NCI-H69 (cell line): Measurements from ENCODE around the gene VDAC1.

ENCODE experiments used
- DNase-seq: peaks from one replicate; lab custom pipeline; 2025; lab: John Stamatoyannopoulos, UW

VDAC1 gene

DNA sequence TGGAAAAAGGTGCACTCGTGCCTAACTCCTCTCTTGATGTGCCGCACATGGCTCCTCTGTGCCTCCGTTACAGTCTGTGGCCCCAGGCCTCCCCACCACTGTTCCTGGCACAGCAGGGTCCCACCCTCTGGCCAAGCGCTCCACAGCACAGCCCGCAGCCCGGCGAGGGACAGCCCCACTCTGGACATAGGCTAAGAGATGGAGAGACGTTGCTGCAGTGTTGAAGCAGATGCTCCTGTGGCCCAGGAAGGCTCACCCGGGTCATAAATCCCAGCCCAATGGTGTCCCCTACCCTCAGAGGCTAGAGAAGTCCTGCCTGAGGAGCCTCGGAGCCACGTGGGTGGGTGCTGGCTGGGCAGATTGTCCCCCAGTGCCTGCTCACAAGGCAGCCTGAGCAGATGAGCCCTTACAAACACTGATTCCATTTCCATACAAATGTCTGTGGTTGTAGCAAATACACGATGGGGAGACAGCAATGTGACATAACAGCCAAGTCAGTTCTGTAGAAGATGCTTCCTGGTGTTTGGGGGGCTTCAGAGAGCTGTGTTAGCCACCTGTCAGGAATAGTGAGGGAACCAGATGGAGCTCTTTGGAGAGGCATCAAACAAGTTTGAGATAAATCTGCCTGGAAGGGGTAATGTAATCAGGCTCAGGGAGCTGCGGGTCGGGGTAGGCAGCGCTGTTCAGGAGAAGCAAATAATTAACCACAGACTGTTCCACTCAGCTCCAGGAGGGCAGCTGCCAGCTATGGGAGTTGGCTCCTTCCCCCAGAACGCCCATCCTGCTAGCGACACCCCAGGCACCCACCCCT, 78.1 kb downstream of the VDAC1 start:
- peak; percentile 89 for DNase-seq

- DNase-seq: peak; percentile 69
Measured at GRCh38 chr5:133925866-133926488, 78.8 kb downstream of the VDAC1 start.

DNA sequence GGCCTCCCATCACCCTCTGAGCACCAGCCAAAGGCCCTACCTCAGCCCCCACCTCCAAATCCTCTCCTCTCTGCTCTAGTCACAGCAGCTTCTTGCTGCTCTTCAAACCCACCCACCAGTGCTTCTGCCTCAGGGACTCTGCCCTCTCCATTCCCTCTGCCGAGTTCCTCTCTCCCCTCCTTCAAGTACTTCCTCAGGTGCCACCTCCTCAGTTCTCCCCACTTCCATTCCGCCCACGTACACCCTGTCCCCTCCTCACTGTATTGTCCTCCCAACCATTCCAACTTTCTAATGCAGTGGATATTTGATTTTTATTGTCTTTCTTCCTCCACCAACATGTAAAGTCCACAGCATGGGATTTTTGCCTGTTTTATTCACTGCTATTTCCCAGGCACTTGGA, 79.5 kb downstream of the VDAC1 start:
- DNase-seq: no peak

DNA sequence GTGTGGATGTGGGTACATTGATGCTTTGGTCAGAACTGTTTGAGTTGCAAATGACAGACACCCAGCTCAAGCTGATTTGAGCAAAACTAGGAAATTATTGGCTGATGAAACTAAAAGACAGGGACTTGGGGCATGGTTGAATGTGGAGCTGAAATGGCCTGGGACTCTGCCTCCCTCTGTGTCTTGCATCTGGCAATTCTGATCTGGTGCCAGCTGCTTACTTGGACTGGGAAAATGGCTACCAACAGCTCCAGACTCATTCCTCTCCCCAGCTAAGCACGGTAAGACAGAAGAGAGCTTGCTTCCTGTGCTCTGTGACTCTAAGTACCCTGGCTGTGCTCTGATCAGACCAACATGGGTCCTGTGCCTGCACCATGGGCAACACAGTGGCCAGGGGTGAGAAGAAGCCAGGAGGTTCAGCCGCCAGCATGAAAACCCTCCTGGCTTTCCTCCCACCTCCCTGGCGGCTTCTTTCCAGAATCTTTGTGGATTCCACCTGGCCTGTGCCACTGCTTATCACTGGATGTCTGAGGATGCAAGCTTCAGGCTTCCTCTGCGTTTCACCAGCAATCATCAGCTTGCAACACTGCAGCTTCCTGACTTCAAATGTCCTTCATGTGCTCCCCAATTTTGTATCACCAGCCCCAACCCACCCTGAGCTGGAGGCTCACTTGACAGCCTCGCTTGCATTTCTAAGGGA, 80.4 kb downstream of the VDAC1 start:
- peak; percentile 95 for DNase-seq

GRCh38 chr5:133921979-133922378, 82.8 kb downstream of the VDAC1 start:
- DNase-seq: peak; percentile 100
